Karpas-422 (cell line): ENCODE results near the gene USP13. TPM values are rescaled to one million over a fixed set of nuclear protein-coding genes. Genes with fewer than 3 reads are reported as not detected.

ENCODE experiments used
- DNase-seq: peaks from one replicate; pipeline ENCODE4 v3.0.0-alpha.2; 2015
- H2AFZ ChIP-seq: fragments of 200-600 bp; sonication (generic); 2 replicates; pipeline ENCODE4 v1.6.1; 2014; ENCODE audit warnings: antibody characterized with exemption, low read length, mixed read lengths
- H3K27ac ChIP-seq: fragments of 200-600 bp; sonication (generic); 2 replicates; pipeline ENCODE4 v1.5.1; 2014; ENCODE audit warnings: mild to moderate bottlenecking, low read length, moderate library complexity
- H3K27me3 ChIP-seq: fragments of 200-600 bp; sonication (generic); 2 replicates; pipeline ENCODE4 v1.6.1; 2014; ENCODE audit warnings: low read length, mixed read lengths
- H3K36me3 ChIP-seq: fragments of 200-600 bp; sonication (generic); 2 replicates; pipeline ENCODE4 v1.6.1; 2014; ENCODE audit warnings: low read length, mixed read lengths; ENCODE audit not compliant: insufficient read depth
- H3K4me1 ChIP-seq: fragments of 200-600 bp; sonication (generic); 2 replicates; pipeline ENCODE4 v1.6.1; 2014; ENCODE audit warnings: mild to moderate bottlenecking, low read length, mixed read lengths
- H3K4me2 ChIP-seq: fragments of 200-600 bp; sonication (generic); 2 replicates; pipeline ENCODE4 v1.6.1; 2014; ENCODE audit warnings: low read length, low read depth, mild to moderate bottlenecking; ENCODE audit not compliant: poor library complexity, severe bottlenecking
- H3K4me3 ChIP-seq: fragments of 200-600 bp; sonication (generic); 2 replicates; pipeline ENCODE4 v1.5.1; 2014; ENCODE audit warnings: mild to moderate bottlenecking, antibody characterized with exemption, low read length, mixed read lengths
- H3K79me2 ChIP-seq: fragments of 200-600 bp; sonication (generic); 2 replicates; pipeline ENCODE4 v1.6.1; 2014; ENCODE audit warnings: mild to moderate bottlenecking, low read length, mixed read lengths
- H3K9ac ChIP-seq: fragments of 200-600 bp; sonication (generic); 2 replicates; pipeline ENCODE4 v1.6.0; 2014; ENCODE audit warnings: low read length
- H3K9me2 ChIP-seq: fragments of 200-600 bp; sonication (generic), shearing (Covaris generic); replicated peaks from 2 replicates; pipeline ENCODE4 v1.6.0; 2014; ENCODE audit warnings: mild to moderate bottlenecking, low read length, moderate library complexity; ENCODE audit not compliant: insufficient read depth
- H3K9me3 ChIP-seq: fragments of 300-700, 200-600 bp; sonication (generic); 2 replicates; pipeline ENCODE4 v1.6.1; 2014; ENCODE audit warnings: low read length, mixed read lengths
- H4K20me1 ChIP-seq: fragments of 200-600 bp; sonication (generic); 2 replicates; pipeline ENCODE4 v1.6.1; 2014; ENCODE audit warnings: mild to moderate bottlenecking, antibody characterized with exemption, low read length, low read depth; ENCODE audit not compliant: insufficient read depth
- total RNA-seq: library from RNA; depleted of rRNA; stranded (reverse); fragments of >200 nt; shearing (Covaris generic); gene quantifications from 2 replicates; pipeline ENCODE4 v1.2.3, GENCODE V29; 2014; ENCODE audit warnings: low replicate concordance

Gene USP13
- total RNA-seq, 1 experiment from 2014 or later = 22.1 TPM

- Histone ChIP-seq H2AFZ (no peak overlapping the region), H3K9me2 (no peaks in the 10 kb centered on the region), H3K4me2 (no peak overlapping the region), H4K20me1 (no peaks in the 10 kb centered on the region), H3K4me1 (no peaks in the 10 kb centered on the region), H3K9ac (no peak overlapping the region), H3K79me2 (peaks cover 65% of the 10 kb centered on the region), H3K27me3 (no peaks in the 10 kb centered on the region), H3K4me3 (no peak overlapping the region), H3K36me3 (peaks cover 23% of the 10 kb centered on the region; the same call in 1 of the 2 replicates), H3K9me3 (no peaks in the 10 kb centered on the region), H3K27ac (no peak overlapping the region)
- no peak for DNase-seq
These were observed 60.8 kb downstream of the USP13 start for GRCh38 chr3:179713643-179714090.

- DNase-seq = no peak
- Histone ChIP-seq H4K20me1 (0 out of 2 replicates have a peak, but pooled peaks cover 3% of the 10 kb centered on the region), H3K27me3 (no peaks in the 10 kb centered on the region), H3K4me1 (no peaks in the 10 kb centered on the region), H3K9me2 (no peaks in the 10 kb centered on the region), H3K4me3 (no peak overlapping the region), H3K36me3 (peaks cover 21% of the 10 kb centered on the region; the same call in 1 of the 2 replicates), H3K9me3 (no peaks in the 10 kb centered on the region), H3K79me2 (peaks cover 58% of the 10 kb centered on the region), H3K27ac (no peak overlapping the region), H3K4me2 (no peak overlapping the region), H2AFZ (no peak overlapping the region), H3K9ac (no peak overlapping the region)
These were observed 62.7 kb downstream of the USP13 start for GRCh38 chr3:179715582-179715981.

- H3K27me3 ChIP-seq = no peaks in the 10 kb centered on the region
- H3K9ac ChIP-seq = no peak overlapping the region
- no peak overlapping the region for H3K4me2 ChIP-seq
- H3K9me2 ChIP-seq = no peaks in the 10 kb centered on the region
- H3K27ac ChIP-seq = no peak overlapping the region
- no peak for DNase-seq
- H3K36me3 ChIP-seq = peaks cover 19% of the 10 kb centered on the region; the same call in 1 of the 2 replicates
- H4K20me1 ChIP-seq = 0 out of 2 replicates have a peak, but pooled peaks cover 3% of the 10 kb centered on the region
- no peaks in the 10 kb centered on the region for H3K9me3 ChIP-seq
- no peak overlapping the region for H3K4me3 ChIP-seq
- peaks cover 57% of the 10 kb centered on the region for H3K79me2 ChIP-seq
- no peak overlapping the region for H2AFZ ChIP-seq
- H3K4me1 ChIP-seq = no peaks in the 10 kb centered on the region
These were observed 63.4 kb downstream of the USP13 start for GRCh38 chr3:179716226-179716625.

GRCh38 chr3:179716811-179717210, 64.0 kb downstream of the USP13 start:
- Histone ChIP-seq H3K9ac (no peak overlapping the region), H3K36me3 (peaks cover 21% of the 10 kb centered on the region; the same call in 1 of the 2 replicates), H3K9me3 (no peaks in the 10 kb centered on the region), H3K4me2 (no peak overlapping the region), H3K4me1 (no peaks in the 10 kb centered on the region), H3K9me2 (no peaks in the 10 kb centered on the region), H3K4me3 (no peak overlapping the region), H4K20me1 (0 out of 2 replicates have a peak, but pooled peaks cover 3% of the 10 kb centered on the region), H3K79me2 (peaks cover 56% of the 10 kb centered on the region), H3K27ac (no peak overlapping the region), H2AFZ (no peak overlapping the region), H3K27me3 (no peaks in the 10 kb centered on the region)
- DNase-seq = no peak

- DNase-seq = no peak
- no peaks in the 10 kb centered on the region for H3K9me3 ChIP-seq
- H3K27ac ChIP-seq = no peak overlapping the region
- H3K4me2 ChIP-seq = no peak overlapping the region
- no peak overlapping the region for H3K4me3 ChIP-seq
- peaks cover 19% of the 10 kb centered on the region; the same call in 1 of the 2 replicates for H3K36me3 ChIP-seq
- H2AFZ ChIP-seq = no peak overlapping the region
- 0 out of 2 replicates have a peak, but pooled peaks cover 3% of the 10 kb centered on the region for H4K20me1 ChIP-seq
- H3K79me2 ChIP-seq = peaks cover 52% of the 10 kb centered on the region
- H3K27me3 ChIP-seq = no peaks in the 10 kb centered on the region
- H3K9me2 ChIP-seq = no peaks in the 10 kb centered on the region
- no peaks in the 10 kb centered on the region for H3K4me1 ChIP-seq
- H3K9ac ChIP-seq = no peak overlapping the region
These were observed 64.4 kb downstream of the USP13 start for GRCh38 chr3:179717219-179717618.

- DNase-seq = no peak
- H3K79me2 ChIP-seq = peaks cover 47% of the 10 kb centered on the region
- H2AFZ ChIP-seq = no peak overlapping the region
- H3K4me2 ChIP-seq = no peak overlapping the region
- H3K36me3 ChIP-seq = peaks cover 29% of the 10 kb centered on the region; the same call in 1 of the 2 replicates
- no peaks in the 10 kb centered on the region for H3K9me2 ChIP-seq
- no peaks in the 10 kb centered on the region for H3K9me3 ChIP-seq
- H3K4me1 ChIP-seq = no peaks in the 10 kb centered on the region
- H3K27me3 ChIP-seq = no peaks in the 10 kb centered on the region
- 0 out of 2 replicates have a peak, but pooled peaks cover 3% of the 10 kb centered on the region for H4K20me1 ChIP-seq
- H3K27ac ChIP-seq = no peak overlapping the region
- no peak overlapping the region for H3K9ac ChIP-seq
- no peak overlapping the region for H3K4me3 ChIP-seq
These were observed 66.4 kb downstream of the USP13 start for GRCh38 chr3:179719048-179719734.

- Histone ChIP-seq H3K27me3 (no peaks in the 10 kb centered on the region), H3K9me3 (no peaks in the 10 kb centered on the region), H4K20me1 (0 out of 2 replicates have a peak, but pooled peaks cover 3% of the 10 kb centered on the region), H3K4me1 (no peaks in the 10 kb centered on the region), H3K9ac (no peak overlapping the region), H3K27ac (no peak overlapping the region), H3K9me2 (no peaks in the 10 kb centered on the region), H3K4me3 (no peak overlapping the region), H3K79me2 (peaks cover 44% of the 10 kb centered on the region), H2AFZ (no peak overlapping the region), H3K36me3 (peaks cover 29% of the 10 kb centered on the region; the same call in 1 of the 2 replicates), H3K4me2 (no peak overlapping the region)
- no peak for DNase-seq
These were observed 67.4 kb downstream of the USP13 start for GRCh38 chr3:179720196-179720595.

GRCh38 chr3:179723617-179724016, 70.8 kb downstream of the USP13 start:
- Histone ChIP-seq H3K27me3 (no peaks in the 10 kb centered on the region), H3K9me3 (no peaks in the 10 kb centered on the region), H3K4me2 (no peak overlapping the region), H3K4me3 (no peak overlapping the region), H3K79me2 (peaks cover 37% of the 10 kb centered on the region), H3K36me3 (peaks cover 29% of the 10 kb centered on the region; the same call in 1 of the 2 replicates), H4K20me1 (0 out of 2 replicates have a peak, but pooled peaks cover 3% of the 10 kb centered on the region), H2AFZ (no peak overlapping the region), H3K4me1 (peaks cover 3% of the 10 kb centered on the region; the same call in 1 of the 2 replicates), H3K9ac (no peak overlapping the region), H3K27ac (no peak overlapping the region), H3K9me2 (no peaks in the 10 kb centered on the region)
- DNase-seq = no peak
